Panc1 (cell line): ENCODE results near the gene FOSB.

ENCODE experiments used
- POLR2AphosphoS5 ChIP-seq: IDR thresholded peaks from 2 replicates; pipeline ENCODE4 v1.6.1; 2012; ENCODE audit warnings: mild to moderate bottlenecking, low read depth, low read length, moderate library complexity
- SIN3A ChIP-seq: IDR thresholded peaks from 2 replicates; pipeline ENCODE4 v1.6.1; 2012; ENCODE audit warnings: low read depth, mild to moderate bottlenecking, low read length, moderate library complexity, borderline replicate concordance; ENCODE audit not compliant: insufficient read depth
- TCF7L2 ChIP-seq: IDR thresholded peaks from 2 replicates; pipeline ENCODE4 v1.6.1; 2011; ENCODE audit warnings: mild to moderate bottlenecking, low read depth, low read length, inconsistent platforms
- TF ChIP-seq, protein P1 (sequence below): fragments of 450-650 bp; IDR thresholded peaks from 2 replicates; pipeline ENCODE4 v1.5.1; 2017; ENCODE audit warnings: mild to moderate bottlenecking

DNA sequence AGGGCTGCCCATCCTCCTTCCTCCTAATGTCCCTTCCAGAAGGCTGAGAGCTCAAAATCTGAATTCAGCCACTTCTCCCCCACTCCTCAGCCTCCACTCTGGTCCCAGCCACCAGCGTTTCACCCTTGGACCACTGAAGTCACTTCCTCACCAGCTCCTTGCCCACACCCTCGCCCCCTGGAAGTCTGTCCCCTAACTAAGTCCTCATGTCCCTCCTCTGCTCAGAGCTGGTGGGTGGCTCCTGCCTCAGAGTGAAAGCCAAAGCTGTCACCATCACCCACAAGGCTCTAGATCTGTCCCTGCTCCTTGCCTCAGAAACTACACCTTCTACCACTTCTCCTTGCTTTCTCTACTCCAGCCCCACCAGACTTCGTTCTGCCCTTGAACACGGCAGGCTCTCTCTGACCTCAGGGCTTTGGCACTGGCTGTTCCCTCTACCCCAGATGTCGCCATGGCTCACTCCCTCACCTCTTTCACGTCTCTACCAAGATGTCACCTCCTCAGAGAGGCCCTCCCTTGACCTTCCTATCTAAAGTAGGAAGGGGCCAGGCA lies 45.8 kb upstream of the FOSB start:
- TF ChIP-seq TCF7L2 (no peak), POLR2AphosphoS5 (no peak), SIN3A (no peak)
- TF ChIP-seq, protein P1, sequence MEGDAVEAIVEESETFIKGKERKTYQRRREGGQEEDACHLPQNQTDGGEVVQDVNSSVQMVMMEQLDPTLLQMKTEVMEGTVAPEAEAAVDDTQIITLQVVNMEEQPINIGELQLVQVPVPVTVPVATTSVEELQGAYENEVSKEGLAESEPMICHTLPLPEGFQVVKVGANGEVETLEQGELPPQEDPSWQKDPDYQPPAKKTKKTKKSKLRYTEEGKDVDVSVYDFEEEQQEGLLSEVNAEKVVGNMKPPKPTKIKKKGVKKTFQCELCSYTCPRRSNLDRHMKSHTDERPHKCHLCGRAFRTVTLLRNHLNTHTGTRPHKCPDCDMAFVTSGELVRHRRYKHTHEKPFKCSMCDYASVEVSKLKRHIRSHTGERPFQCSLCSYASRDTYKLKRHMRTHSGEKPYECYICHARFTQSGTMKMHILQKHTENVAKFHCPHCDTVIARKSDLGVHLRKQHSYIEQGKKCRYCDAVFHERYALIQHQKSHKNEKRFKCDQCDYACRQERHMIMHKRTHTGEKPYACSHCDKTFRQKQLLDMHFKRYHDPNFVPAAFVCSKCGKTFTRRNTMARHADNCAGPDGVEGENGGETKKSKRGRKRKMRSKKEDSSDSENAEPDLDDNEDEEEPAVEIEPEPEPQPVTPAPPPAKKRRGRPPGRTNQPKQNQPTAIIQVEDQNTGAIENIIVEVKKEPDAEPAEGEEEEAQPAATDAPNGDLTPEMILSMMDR = no peak
